ENCODE results near the gene LRTM1. TPM values are rescaled to one million over a fixed set of nuclear protein-coding genes. Genes with fewer than 3 reads are reported as not detected.

Gene LRTM1
- total RNA-seq, 1 donor from 2014 or later, result not detected

DNA sequence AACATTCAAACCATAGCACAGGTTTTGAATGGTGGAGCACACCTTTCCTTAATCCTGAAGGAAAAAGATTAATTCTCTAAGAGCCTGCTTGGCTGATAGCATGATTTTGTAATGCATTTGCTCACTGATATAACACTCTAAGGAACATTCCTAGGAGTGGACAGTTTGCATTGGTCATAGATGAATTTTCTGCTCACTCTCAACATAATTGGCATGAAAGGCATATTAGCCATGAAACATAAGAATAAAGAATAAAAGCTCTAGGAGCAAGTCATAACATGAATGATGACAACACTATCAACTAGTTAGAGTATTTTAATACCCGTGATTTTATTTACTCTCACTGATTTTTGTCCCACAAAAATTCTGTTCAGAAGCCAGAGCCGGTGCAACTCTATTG, 34.3 kb upstream of the LRTM1 start:
- Mint-ChIP-seq H3K9me3 (ENCODE audit: low read depth) (no peaks in the 10 kb centered on the region), H3K27ac (ENCODE audit: unreplicated experiment) (no peak overlapping the region), H3K4me3 (ENCODE audit: unreplicated experiment) (no peak overlapping the region), H3K27me3 (ENCODE audit: low read depth) (no peaks in the 10 kb centered on the region), H3K4me1 (ENCODE audit: low read depth) (peaks cover 40% of the 10 kb centered on the region), H3K36me3 (ENCODE audit: low read depth) (no peaks in the 10 kb centered on the region)
- TF ChIP-seq, protein P1, sequence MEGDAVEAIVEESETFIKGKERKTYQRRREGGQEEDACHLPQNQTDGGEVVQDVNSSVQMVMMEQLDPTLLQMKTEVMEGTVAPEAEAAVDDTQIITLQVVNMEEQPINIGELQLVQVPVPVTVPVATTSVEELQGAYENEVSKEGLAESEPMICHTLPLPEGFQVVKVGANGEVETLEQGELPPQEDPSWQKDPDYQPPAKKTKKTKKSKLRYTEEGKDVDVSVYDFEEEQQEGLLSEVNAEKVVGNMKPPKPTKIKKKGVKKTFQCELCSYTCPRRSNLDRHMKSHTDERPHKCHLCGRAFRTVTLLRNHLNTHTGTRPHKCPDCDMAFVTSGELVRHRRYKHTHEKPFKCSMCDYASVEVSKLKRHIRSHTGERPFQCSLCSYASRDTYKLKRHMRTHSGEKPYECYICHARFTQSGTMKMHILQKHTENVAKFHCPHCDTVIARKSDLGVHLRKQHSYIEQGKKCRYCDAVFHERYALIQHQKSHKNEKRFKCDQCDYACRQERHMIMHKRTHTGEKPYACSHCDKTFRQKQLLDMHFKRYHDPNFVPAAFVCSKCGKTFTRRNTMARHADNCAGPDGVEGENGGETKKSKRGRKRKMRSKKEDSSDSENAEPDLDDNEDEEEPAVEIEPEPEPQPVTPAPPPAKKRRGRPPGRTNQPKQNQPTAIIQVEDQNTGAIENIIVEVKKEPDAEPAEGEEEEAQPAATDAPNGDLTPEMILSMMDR (IDR thresholded peaks at IDR 0.05), result no peak
- DNase-seq (ENCODE audit: low spot score), result no peak

DNA sequence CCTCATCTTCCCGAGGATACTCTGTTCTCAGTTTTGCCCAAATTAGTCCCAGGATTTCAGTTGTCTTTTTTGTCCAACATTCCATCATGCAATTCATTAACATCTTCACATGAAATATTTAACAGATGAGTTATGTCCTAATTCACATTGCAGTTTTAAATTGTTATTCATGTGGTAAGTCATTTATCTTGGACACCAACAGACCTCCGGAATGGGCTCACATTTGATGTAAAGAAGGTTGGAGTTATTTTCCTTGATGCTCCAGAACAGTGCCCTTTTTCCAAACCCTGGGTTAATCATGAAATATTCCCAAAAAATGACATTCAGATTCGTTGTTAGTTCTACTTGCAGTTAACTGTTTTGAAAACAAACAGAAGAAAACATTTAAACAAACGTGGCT, 32.8 kb upstream of the LRTM1 start:
- Mint-ChIP-seq H3K4me3 (ENCODE audit: unreplicated experiment) (no peak overlapping the region), H3K27ac (ENCODE audit: unreplicated experiment) (no peak overlapping the region), H3K4me1 (ENCODE audit: low read depth) (peaks cover 34% of the 10 kb centered on the region), H3K27me3 (ENCODE audit: low read depth) (no peaks in the 10 kb centered on the region), H3K36me3 (ENCODE audit: low read depth) (no peaks in the 10 kb centered on the region), H3K9me3 (ENCODE audit: low read depth) (no peaks in the 10 kb centered on the region)
- no peak for DNase-seq (ENCODE audit: low spot score)
- TF ChIP-seq, protein P1 (IDR thresholded peaks at IDR 0.05), result no peak

DNA sequence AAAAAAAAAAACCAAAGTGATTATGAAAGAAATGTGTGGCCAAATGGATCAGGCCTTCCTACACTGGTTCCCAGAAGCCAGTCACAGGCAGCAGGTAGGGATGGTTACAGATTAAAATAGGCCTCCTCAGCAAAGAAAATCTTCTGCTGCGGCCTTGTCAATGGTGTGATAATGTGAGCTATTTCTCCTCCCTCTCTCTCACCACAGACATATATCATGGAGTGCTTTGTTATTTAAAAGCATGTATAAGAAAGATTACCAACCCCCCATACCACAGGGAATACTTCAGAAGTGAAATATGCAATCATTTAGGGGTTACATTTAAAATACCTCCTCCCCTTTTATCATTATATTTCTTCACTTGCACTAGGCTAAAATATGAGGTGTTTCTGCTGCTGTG, 32.2 kb upstream of the LRTM1 start:
- H3K4me1 Mint-ChIP-seq (ENCODE audit: low read depth), result peaks cover 32% of the 10 kb centered on the region
- no peak overlapping the region for H3K4me3 Mint-ChIP-seq (ENCODE audit: unreplicated experiment)
- H3K9me3 Mint-ChIP-seq (ENCODE audit: low read depth), result no peaks in the 10 kb centered on the region
- H3K27me3 Mint-ChIP-seq (ENCODE audit: low read depth), result no peaks in the 10 kb centered on the region
- no peak overlapping the region for H3K27ac Mint-ChIP-seq (ENCODE audit: unreplicated experiment)
- DNase-seq (ENCODE audit: low spot score), result no peak
- TF ChIP-seq, protein P1 (IDR thresholded peaks at IDR 0.05), result no peak
- H3K36me3 Mint-ChIP-seq (ENCODE audit: low read depth), result no peaks in the 10 kb centered on the region

DNA sequence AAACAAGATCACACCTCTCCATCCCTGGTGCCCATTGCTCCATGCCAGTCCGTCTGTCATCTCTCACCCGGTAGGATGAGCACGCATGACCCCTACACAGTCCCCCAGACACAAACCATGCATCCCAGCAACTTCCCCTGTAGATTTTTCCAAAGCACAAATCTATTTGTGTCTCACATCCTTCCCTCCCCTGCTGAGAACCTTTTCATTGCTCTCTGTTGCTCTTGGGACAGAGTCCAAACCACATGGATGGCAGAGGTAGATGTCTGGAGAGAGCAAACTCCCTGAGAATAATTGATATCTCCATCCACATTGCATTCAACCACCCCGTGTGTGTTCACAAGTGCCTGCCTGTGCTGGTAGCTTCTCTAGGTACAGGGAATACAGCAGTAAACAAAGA, 29.9 kb upstream of the LRTM1 start:
- Mint-ChIP-seq H3K4me1 (ENCODE audit: low read depth) (peaks cover 47% of the 10 kb centered on the region), H3K9me3 (ENCODE audit: low read depth) (no peaks in the 10 kb centered on the region), H3K27ac (ENCODE audit: unreplicated experiment) (no peak overlapping the region), H3K36me3 (ENCODE audit: low read depth) (no peaks in the 10 kb centered on the region), H3K4me3 (ENCODE audit: unreplicated experiment) (no peak overlapping the region), H3K27me3 (ENCODE audit: low read depth) (no peaks in the 10 kb centered on the region)
- TF ChIP-seq, protein P1 (IDR thresholded peaks at IDR 0.05), result no peak
- no peak for DNase-seq (ENCODE audit: low spot score)

DNA sequence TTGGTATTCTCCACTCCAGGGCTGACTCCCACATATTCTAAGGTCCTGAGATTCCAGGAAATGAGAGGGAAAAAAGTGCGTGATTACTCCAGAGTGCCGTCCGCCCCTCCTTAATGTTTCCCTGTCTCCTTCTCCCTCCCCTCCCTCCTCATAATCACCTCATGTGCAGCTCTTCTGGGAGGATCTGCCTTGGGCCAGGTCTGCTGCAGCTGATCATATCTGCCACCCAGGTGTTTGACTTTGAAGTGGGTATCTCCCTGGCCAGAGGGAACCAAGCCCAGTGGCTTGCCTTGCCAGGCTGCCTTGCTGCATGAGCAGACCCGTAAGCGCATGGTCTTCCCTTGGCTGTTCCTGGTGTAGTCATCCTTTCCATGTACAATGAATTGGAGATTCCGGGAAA, 28.1 kb upstream of the LRTM1 start:
- H3K27ac Mint-ChIP-seq (ENCODE audit: unreplicated experiment), result no peak overlapping the region
- no peaks in the 10 kb centered on the region for H3K27me3 Mint-ChIP-seq (ENCODE audit: low read depth)
- H3K4me1 Mint-ChIP-seq (ENCODE audit: low read depth), result peaks cover 55% of the 10 kb centered on the region

More for the DNA sequence above, 28.1 kb upstream of the LRTM1 start:
- H3K36me3 Mint-ChIP-seq (ENCODE audit: low read depth), result no peaks in the 10 kb centered on the region
- TF ChIP-seq, protein P1 (IDR thresholded peaks at IDR 0.05), result no peak
- H3K4me3 Mint-ChIP-seq (ENCODE audit: unreplicated experiment), result no peak overlapping the region
- no peaks in the 10 kb centered on the region for H3K9me3 Mint-ChIP-seq (ENCODE audit: low read depth)
- DNase-seq (ENCODE audit: low spot score), result no peak

Measured in chondrocyte (in vitro differentiated cells).